D341Med (cell line): ENCODE data around the gene CEACAM21.

ENCODE experiments used
- DNase-seq: peaks from one replicate; pipeline ENCODE4 v3.0.0; 2012; ENCODE audit warnings: low spot score

CEACAM21 gene

GRCh38 chr19:41575998-41576397, at the start of gene CEACAM21:
Gene CEACAM21 (plus strand): TSS chr19:41576166. CDS start chr19:41576275, 109 bp downstream.
- DNase-seq, result no peak

DNA sequence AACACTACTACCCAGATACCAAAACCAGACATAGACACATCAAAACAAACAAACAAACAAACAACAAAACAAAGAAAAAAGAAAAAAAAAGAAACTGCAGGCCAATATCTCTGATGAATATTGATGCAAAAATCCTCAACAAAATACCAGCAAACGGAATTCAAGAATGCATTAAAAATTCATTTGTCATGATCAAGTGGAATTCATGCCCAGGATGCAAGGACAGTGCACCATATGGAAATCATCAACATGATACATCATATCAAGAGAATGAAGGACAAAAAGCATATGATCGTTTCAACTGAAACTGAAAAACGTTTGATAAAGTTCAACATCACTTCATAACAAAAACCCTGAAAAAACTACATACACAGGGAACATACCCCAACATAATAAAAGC, 48.9 kb upstream of the CEACAM21 start:
- no peak for DNase-seq

DNA sequence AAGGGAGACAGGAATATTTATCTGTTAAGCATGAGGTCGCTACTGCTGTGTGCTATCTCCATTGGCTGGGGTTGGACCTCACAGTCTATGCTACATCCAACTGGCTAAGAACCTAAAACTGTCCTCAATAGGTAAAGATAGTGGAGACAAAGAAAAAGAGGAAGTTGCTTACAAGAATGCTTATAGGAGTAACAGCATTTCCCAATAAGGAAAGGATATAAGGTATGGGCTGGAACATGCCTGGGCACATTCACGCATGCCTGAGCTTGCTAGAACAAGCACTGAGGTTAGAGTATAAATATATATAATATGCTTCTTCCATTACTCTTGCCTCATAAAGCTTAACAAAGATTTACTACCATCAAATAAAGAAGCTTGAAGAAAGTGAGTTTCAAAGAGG, 47.9 kb upstream of the CEACAM21 start:
- DNase-seq, result no peak

DNA sequence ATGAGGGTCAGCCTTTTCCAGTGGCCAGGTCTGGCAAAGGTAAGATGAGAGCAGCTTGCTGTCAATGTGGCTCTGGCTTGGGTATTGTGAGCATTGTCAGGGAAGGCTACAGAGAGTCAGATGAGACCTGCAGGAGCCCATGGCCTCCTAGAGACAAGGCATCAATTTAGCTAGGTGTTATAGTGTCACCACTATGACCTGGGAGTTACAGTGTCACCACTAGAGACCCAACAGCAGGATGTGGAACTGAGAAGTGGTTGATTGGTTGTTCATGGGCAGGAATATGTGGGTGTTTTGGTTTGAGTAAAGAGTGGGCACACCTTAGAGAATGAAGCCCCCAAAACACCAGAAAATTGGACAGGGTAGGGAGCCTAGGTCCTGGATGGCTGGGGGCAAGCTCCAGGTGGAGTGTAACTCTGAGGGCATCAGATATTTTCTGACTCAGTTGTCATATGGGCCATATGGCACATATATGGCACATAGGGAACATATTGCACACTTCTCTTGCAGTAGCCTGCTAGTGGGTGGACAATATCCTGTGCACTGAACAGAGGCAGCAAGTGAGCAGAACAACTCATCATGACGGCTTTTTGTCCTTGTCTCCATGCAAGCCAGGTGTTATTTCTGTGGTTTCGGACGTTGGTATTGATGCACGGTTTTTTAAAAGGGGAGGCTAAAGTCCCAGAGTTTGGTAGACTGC, 46.3 kb upstream of the CEACAM21 start:
- no peak for DNase-seq

DNA sequence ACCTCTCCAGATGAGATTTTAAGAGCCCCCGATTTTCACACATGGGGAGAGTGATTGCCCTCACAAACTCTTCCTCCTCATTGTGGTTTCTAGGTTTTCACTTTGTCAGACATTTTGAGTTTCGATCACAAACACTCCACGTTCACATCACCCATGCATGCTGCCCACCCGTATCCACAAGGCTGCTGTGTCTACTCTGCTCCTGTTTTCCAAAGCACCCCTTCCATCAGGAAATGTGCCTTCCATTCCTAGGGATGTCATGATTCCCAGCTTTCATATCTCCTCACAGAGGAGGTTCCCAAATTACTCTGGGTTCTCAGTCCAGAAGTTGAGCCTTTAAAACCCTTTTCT, 45.8 kb upstream of the CEACAM21 start:
- DNase-seq, result no peak

GRCh38 chr19:41530761-41531301, 45.1 kb upstream of the CEACAM21 start:
- no peak for DNase-seq

- no peak for DNase-seq
These were observed 44.3 kb upstream of the CEACAM21 start for GRCh38 chr19:41531438-41532311.

GRCh38 chr19:41532526-41532925, 43.4 kb upstream of the CEACAM21 start:
- DNase-seq, result no peak

DNA sequence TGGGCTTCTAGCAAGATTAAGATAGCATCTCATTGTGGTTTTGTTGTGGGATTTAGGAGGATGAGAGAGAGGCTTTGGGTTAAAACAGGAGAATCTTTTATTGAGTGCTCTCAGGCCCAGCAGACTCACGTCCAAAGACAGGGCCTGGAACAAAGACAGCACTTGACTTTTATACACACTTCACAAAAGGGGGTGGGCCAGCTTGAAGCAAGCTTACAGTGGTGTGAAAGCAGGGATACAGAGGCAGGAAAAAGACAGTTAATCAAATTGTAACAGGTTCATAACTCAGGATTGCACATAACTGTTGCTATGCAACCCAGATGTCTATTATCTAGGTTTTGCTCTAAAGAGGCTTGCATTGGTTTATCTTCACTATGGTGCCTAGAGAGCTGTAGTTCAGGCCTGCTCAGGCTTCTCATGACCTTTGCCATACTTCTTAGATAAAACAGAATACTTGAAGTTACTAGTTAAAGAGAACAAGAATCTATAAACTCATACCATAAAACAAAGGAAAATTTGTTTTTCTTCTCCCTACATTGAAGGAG, 42.2 kb upstream of the CEACAM21 start:
- no peak for DNase-seq

GRCh38 chr19:41535029-41535622, 40.8 kb upstream of the CEACAM21 start:
- DNase-seq, result no peak

- DNase-seq, result no peak
These were observed 38.2 kb upstream of the CEACAM21 start for GRCh38 chr19:41537789-41538188.

- DNase-seq, result no peak
These were observed 35.8 kb upstream of the CEACAM21 start for GRCh38 chr19:41540041-41540695.

- peak; percentile 53 for DNase-seq
These were observed 33.9 kb upstream of the CEACAM21 start for GRCh38 chr19:41541990-41542584.

- DNase-seq, result no peak
These were observed 33.3 kb upstream of the CEACAM21 start for GRCh38 chr19:41542622-41543021.

DNA sequence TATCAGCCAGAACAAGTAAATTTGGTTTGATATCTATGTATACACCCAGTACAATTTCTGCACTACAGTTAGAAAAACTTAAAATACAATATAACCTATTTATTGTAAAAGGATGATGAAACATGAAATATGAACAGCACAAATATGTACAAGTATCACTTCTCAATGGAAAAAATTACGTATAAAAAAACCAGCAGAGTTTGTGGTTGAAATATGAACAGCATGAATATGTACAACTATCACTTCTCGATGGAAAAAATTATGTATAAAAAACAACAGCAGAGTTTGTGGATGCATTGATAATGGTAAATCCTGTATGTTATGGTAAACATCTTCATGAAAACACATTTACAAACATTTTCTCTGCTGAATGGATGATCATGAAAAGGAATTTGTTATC, 32.4 kb upstream of the CEACAM21 start:
- DNase-seq, result no peak

DNA sequence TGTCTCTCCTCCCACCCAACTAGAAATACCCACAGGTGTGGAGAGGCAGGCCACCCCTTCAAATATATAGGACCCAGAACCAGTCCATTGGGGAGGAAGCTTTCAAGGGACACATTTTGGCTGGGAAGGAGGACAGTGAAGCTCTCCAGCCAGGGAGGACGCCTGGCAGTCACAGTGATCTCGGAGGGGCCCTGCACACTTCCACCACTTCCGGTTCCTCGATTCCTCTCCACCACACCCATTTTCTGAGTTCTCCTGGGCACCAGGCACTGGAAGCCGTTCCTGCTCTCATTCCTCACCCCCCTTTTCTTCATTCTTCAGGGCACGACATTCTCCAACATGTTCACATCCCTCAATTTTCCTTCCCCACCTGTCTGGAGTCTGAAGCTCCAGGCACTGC, 30.4 kb upstream of the CEACAM21 start:
- no peak for DNase-seq

DNA sequence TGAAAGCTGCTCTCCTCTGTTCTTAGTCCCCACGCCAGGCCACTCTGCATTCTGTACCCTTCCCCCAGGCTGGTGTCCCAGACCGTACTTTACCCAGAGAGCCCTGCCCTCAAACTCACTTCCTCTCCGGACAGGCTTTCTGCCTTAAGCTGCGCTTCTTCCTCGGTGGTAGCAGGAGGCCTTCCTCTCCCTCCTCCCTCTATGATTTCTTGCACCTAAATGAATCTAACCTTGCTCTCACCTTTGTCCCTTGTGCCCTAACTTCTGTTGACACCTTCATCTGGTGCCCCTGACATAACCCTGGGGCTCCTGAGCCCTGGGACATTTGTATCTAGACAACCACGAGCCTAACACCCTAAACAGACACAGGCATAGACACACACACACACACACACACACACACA, 29.6 kb upstream of the CEACAM21 start:
- no peak for DNase-seq

DNA sequence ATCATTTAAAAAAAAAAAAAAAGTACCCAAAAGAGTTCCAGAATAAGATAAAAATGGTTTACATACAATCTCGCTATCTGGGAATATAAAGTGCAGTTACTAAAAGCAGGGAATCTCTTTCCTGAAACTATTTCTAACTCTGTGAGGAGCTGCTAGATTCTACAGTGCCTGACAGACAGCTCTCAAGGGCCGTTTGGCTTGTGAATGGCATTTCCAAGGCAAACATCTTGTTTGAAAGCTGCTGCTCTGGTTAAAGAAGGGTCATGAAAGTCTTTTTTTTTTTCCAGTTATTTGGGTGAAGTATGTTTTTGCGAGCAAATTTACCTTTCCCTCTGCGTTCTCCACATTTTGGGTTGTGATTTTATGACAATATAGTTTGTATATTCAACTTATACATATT, 29.0 kb upstream of the CEACAM21 start:
- no peak for DNase-seq

- DNase-seq, result no peak
These were observed 28.4 kb upstream of the CEACAM21 start for GRCh38 chr19:41547569-41547968.

- no peak for DNase-seq
These were observed 27.9 kb upstream of the CEACAM21 start for GRCh38 chr19:41548047-41548446.

DNA sequence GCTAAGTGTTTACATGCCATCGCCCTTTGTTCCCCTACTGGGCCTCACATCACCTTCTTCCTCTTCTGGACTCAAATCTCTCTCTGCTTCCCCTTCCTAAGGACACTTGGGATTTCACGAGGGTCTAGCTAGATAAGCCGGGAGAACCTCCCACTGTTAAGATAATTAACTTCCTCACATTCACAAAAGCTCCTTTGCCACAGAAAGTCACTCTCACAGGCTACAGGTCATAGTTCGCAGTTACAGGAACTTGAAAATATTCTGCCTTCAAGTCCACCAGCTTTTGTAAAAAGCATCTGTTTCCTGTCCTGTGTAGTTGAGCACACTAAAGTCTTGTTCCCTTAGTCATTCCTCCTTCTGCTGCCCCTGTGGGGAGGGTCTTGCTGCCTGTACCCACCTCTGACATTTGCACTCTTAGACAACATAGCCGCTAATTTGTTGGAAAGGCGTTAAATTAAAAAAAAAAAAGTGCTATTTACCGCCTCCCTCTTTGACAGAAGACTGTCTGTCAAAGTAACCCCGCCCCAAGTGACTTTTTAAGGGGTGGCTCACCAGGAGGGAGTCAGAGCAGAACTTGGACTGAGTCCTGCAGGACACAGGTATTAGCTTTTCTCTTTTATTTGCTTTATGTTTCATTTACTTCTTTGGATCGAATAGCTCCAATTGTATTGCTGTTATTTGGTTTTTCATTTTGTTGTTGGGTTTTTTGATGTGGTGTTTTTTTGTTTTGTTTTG, 26.8 kb upstream of the CEACAM21 start:
- no peak for DNase-seq
